Kidney (tissue), 14 donors: ENCODE data around the gene ABCB8. TPM values are rescaled to one million over a fixed set of nuclear protein-coding genes. Genes with fewer than 3 reads are reported as not detected.

ENCODE experiments used
- DNase-seq, 5 donors: peaks; one replicate each; pipeline ENCODE4 v3.0.0-alpha.2; 2013 to 2020
- FAIRE-seq: peaks from 2 replicates; lab custom pipeline; 2012; peaks lifted over from hg19 to GRCh38; lab: Jason Lieb, UNC
- H3K27ac ChIP-seq, 2 donors: one replicate each; pipeline ENCODE4 v1.7.0; 2013; ENCODE audit warnings: low read depth in 2 of 2, low read length in 2 of 2, inconsistent platforms in 1 of 2
- H3K27me3 ChIP-seq: one replicate; pipeline ENCODE4 v1.7.1; 2013; ENCODE audit warnings: low read length, inconsistent platforms; ENCODE audit not compliant: control insufficient read depth, insufficient read depth
- H3K36me3 ChIP-seq, 3 donors: one replicate each; pipeline versions ENCODE4 v1.7.0 to v1.7.1; 2013; ENCODE audit warnings: low read length in 3 of 3, control low read depth in 1 of 3, inconsistent platforms in 1 of 3; ENCODE audit not compliant: insufficient read depth in 3 of 3, control insufficient read depth in 2 of 3
- H3K4me1 ChIP-seq, 3 donors: one replicate each; pipeline versions ENCODE4 v1.7.0 to v1.7.1; 2013; ENCODE audit warnings: low read length in 3 of 3, inconsistent platforms in 1 of 3, low read depth in 1 of 3; ENCODE audit not compliant: control insufficient read depth in 2 of 3, insufficient read depth in 2 of 3
- H3K4me3 ChIP-seq, 3 donors: one replicate each; pipeline versions ENCODE4 v1.7.0 to v1.8.1; 2013; ENCODE audit warnings: low read length in 3 of 3, control low read depth in 1 of 3, inconsistent platforms in 1 of 3
- H3K9ac ChIP-seq, 3 donors: one replicate each; pipeline versions ENCODE4 v1.7.0 to v1.7.1; 2013; ENCODE audit warnings: low read length in 3 of 3, control low read depth in 1 of 3, inconsistent platforms in 1 of 3
- H3K9me3 ChIP-seq, 3 donors: one replicate each; pipeline versions ENCODE4 v1.7.0 to v1.7.1; 2013; ENCODE audit warnings: low read length in 3 of 3, control low read depth in 1 of 3, inconsistent platforms in 1 of 3; ENCODE audit not compliant: control insufficient read depth in 2 of 3, insufficient read depth in 1 of 3
- intact Hi-C: fragments of 100-400 bp; cut with DNase I; formaldehyde crosslinking; loops from one replicate; pipeline ENCODE4 v1.11.1; 2022
- polyA plus RNA-seq: library from polyadenylated mRNA; stranded (reverse); fragments of 350-450 nt; fragmentation: Illumina TruSeq; extraction: RNeasy Lipid Tissue Mini Kit (QIAGEN cat#74804); gene quantifications from one replicate; pipeline ENCODE4 v1.2.3, GENCODE V29; 2014; ENCODE audit warnings: low read depth, low replicate concordance; ENCODE audit not compliant: insufficient read depth
- total RNA-seq: library from RNA; stranded (reverse); fragmentation: NEBNext Ultra II Directional; extraction: Animal tissue kit (Norgen Biotek cat#: 25700); gene quantifications from one replicate; pipeline ENCODE4 v1.2.1, GENCODE V29; 2021
- TF ChIP-seq, protein P1 (sequence below): IDR thresholded peaks from 3 replicates; pipeline ENCODE4 v1.5.1; 2012; ENCODE audit warnings: mild to moderate bottlenecking, moderate library complexity, borderline replicate concordance; ENCODE audit not compliant: insufficient read depth; ENCODE audit errors: extremely low read depth
- donor health status: control.
- donor health status: control.
- donor health status: control.
- donor health status: control.
- donor health status: control.
- donor health status: DM: yes; HTN: yes; CAD: no.
- donor health status: Normal renal cell carcinoma (clear cell type).

Gene ABCB8
- total and polyA plus RNA-seq, 2 donors from 2014 or later = 34.3 to 36.0 TPM

- Histone ChIP-seq H3K9ac (no peak overlapping the region), H3K27me3 (no peaks in the 10 kb centered on the region), H3K9me3 (no peaks in the 10 kb centered on the region), H3K4me3 (no peak overlapping the region), H3K4me1 (peaks cover 0 to 4% (median 0%) of the 10 kb centered on the region in 3 donors), H3K27ac (no peak overlapping the region), H3K36me3 (peaks cover 2 to 13% (median 10%) of the 10 kb centered on the region in 3 donors)
- no peak for DNase-seq
- no peak for FAIRE-seq
- intact Hi-C loops = no loop called here
- TF ChIP-seq, protein P1, sequence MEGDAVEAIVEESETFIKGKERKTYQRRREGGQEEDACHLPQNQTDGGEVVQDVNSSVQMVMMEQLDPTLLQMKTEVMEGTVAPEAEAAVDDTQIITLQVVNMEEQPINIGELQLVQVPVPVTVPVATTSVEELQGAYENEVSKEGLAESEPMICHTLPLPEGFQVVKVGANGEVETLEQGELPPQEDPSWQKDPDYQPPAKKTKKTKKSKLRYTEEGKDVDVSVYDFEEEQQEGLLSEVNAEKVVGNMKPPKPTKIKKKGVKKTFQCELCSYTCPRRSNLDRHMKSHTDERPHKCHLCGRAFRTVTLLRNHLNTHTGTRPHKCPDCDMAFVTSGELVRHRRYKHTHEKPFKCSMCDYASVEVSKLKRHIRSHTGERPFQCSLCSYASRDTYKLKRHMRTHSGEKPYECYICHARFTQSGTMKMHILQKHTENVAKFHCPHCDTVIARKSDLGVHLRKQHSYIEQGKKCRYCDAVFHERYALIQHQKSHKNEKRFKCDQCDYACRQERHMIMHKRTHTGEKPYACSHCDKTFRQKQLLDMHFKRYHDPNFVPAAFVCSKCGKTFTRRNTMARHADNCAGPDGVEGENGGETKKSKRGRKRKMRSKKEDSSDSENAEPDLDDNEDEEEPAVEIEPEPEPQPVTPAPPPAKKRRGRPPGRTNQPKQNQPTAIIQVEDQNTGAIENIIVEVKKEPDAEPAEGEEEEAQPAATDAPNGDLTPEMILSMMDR = no peak
Measured at GRCh38 chr7:151033864-151034249, 5.6 kb downstream of the ABCB8 start.

DNA sequence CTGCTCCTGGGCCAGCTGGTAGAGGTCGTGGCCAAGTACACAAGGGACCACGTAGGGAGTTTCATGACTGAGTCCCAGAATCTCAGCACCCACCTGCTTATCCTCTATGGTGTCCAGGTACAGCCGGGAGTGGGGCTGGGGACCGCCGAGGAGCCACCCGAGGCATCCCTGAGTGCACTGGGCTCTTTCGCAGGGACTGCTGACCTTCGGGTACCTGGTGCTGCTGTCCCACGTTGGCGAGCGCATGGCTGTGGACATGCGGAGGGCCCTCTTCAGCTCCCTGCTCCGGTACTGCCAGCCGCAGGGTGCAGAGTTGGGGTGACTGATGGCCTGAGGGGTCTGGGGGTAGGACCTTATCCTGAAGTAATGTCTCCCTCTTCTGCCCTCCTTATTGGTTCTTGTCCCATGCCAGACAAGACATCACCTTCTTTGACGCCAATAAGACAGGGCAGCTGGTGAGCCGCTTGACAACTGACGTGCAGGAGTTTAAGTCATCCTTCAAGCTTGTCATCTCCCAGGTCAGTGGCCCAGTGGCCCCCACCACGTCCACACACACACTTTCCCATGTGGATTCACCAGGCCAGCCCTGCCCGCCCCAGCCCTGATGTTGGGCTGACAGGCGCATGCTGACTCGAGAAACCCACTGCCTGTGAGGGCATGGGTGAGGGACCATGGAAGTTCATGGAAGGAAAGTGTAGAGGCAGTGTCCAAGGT is 6.2 kb downstream of the ABCB8 start:
- TF ChIP-seq, protein P1 = no peak
- Histone ChIP-seq H3K4me1 (peaks cover 0 to 9% (median 0%) of the 10 kb centered on the region in 3 donors), H3K27ac (no peak overlapping the region), H3K36me3 (peaks cover 2 to 13% (median 10%) of the 10 kb centered on the region in 3 donors), H3K27me3 (no peaks in the 10 kb centered on the region), H3K9ac (no peak overlapping the region), H3K4me3 (no peak overlapping the region), H3K9me3 (no peaks in the 10 kb centered on the region)
- intact Hi-C loops = no loop called here
- FAIRE-seq (no peak), DNase-seq (no peak)

DNA sequence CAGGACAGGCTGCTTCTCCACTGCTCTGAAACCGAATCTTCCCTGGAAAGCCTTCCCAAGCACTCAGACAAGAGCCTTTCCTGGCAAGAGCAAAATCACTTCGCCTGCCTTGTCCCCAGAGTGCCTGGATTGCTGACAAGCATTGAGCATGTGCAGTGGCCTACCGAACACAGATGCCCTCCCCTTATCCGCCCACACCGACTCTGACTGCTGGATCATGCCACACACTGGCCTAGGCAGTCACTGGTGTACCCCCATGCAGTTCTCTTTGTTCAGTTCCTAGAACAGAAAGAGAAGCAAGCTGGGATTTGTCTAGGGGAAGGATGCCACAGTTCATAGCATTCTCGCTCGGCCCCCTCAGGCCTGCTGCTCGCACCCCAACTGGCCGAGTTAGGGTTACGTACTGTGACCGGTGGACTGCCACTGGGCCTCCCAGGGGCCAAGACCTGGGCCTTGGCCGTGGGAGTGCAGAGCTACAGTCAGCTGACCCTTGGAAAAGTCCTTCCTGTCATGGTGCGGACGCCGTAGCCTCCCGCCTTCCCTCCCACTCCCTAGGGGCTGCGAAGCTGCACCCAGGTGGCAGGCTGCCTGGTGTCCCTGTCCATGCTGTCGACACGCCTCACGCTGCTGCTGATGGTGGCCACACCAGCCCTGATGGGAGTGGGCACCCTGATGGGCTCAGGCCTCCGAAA is 6.9 kb downstream of the ABCB8 start:
- Histone ChIP-seq H3K4me1 (peaks cover 0 to 9% (median 0%) of the 10 kb centered on the region in 3 donors), H3K4me3 (no peak overlapping the region), H3K9me3 (no peaks in the 10 kb centered on the region), H3K27ac (no peak overlapping the region), H3K27me3 (no peaks in the 10 kb centered on the region), H3K36me3 (peaks cover 2 to 13% (median 10%) of the 10 kb centered on the region in 3 donors), H3K9ac (no peak overlapping the region)
- TF ChIP-seq, protein P1 = no peak
- intact Hi-C loops = no loop called here
- DNase-seq (no peak), FAIRE-seq (no peak)
